GF-D8 (cell line): ENCODE data around the gene RCSD1.

Experiments
- DNase-seq: peaks from one replicate; lab custom pipeline; 2025; lab: John Stamatoyannopoulos, UW

The RCSD1 gene

DNA sequence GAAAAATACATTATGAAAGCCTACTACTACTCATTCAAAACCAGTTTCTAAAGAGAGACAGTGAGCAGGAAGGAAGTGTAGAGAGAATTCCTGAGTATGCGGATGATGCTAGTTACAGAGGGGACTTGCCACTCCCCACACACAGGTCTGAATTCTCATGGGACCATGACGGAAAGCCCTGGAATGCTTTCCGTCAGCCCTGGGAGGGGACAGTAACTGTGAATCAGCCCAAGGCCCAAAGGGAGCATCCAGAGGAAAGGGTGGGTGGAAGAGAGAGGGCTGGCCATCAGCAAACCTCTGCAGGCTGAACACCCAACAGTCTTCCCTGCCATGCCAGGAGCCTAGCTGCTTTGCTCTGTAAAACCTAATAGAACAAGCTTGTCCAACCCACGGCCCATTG is 36.4 kb downstream of the RCSD1 start:
- no peak for DNase-seq

DNA sequence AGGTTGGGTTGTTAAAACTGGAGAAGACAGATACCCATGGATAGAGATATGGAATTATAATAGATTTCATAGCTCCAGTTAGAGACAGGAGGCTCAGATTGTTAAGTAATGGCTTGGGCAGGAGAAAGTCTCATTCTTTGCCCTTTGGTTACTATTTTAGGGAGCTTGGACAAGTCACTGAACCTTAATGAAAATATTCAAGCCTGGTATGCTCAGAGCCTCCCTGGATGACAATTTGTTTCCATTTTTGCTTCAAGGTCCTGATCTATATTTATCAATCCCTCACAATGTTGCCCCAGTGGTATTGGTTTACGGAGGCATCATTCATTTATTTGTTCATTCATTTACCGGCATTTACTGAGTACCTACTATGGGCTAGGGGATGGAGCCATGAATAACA is 37.5 kb downstream of the RCSD1 start:
- DNase-seq = no peak

DNA sequence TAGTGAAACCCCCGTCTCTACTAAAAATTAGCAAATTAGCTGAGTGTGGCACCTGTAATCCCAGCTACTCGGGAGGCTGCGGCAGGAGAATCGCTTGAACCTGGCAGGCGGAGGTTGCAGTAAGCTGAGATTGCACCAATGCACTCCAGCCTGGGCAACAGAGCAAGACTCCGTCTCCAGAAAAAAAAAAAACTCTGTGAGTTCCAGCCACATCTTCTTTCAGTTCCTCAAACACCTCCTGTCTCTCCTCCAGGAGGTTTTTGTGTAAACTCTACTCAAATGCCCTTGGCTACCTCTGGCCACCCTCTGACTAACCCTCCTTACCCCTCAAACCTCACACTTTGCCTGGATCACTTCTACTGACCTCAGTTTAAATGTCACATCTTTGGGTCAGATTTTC is 38.1 kb downstream of the RCSD1 start:
- no peak for DNase-seq

DNA sequence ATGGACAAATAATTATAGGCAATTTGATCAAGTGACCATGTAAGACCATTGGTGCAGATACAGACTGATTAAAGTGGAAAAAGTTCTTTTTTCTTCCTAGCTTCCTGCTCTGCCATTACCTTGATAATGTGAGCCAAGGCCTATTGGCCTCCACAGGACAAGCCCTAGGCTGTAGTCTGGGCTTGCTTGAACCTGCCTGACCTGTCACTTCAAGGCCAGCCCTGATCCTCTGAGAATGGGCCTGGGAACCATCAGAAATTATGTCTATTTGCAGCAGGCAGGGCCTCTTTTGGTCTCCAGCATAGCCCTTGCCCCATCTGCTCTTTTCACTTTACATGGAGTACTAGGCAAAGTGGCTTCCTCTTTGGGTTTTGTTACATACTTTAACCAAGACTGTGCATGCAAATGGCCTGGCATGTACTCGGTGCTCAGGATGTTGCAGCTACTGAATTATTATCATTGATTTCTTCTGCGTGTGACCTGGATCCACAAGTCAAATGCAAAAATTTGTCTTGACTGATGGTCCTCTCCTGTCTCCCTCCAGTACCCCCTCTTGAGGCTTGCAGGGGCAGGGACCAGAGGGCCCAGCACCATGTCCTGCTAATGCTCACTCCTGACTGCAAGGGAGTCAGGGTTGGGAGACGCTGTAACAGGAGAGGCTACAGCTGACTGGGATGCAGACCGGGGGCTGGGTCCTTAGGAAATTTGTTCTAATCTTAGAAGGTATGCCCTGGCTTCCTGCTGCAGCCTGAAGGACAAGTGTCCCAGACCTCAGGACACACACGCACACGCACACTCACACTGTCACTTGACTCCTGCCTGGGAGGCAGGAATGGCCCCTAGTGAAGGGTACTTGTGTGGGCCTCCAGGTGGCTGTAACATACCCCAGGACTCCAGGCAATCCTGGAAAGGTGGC is 39.4 kb downstream of the RCSD1 start:
- peak; percentile 16 for DNase-seq

DNA sequence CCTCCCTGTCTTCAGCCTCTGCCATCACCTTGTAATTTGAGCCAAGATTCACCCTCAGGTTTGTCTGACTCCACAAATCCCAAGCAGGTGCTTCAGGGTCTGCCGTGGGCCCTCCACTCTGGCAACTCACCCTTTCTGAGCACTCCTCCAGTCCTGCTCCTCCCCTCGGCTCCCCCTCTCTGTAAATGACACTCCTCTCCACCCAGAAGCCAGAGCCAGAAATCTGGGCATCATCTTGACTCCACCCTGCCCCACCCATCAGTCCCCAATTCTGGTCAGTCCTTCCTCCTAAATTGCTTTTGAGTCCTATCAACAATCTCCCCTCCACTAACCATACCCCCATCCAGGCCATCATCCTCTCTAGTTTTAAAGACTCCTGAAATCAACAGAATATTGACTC is 40.5 kb downstream of the RCSD1 start:
- DNase-seq = no peak

DNA sequence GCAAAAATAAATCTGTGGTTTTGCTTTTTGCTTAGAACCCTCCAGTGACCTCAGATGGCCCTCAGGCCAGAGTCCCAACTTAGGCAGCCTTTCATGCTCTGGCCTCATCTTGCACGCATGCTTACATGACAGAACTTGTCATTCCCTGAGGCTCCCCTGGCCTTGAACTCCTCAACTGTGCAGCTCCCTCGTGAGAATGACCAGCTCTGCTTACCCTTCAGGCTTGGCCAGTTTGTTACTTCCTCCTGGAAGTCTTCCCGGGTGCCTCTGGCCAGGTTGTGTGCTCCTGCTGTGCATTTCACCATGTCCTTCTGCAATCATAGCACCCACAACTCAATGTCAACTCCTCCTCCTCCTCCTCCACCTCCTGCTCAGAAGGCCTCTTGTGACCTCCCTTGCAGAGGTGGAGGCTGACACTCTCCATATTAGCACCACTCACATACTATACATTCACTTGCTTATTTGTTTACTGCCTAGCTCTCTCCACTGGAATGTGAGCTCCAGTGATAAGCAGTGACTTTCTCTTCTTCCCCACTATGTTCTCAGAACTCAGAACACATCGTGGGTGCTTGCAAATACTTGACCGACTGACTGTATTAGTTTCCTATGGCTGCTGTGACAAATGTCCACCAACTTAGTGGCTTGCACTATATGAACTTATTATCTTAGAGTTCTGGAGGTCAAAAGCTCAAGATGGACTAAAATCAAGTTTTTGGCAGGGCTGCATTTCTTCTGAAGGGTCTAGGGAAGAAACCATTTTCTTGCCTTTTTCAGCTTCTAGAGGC is 41.9 kb downstream of the RCSD1 start:
- DNase-seq = peak; percentile 50

DNA sequence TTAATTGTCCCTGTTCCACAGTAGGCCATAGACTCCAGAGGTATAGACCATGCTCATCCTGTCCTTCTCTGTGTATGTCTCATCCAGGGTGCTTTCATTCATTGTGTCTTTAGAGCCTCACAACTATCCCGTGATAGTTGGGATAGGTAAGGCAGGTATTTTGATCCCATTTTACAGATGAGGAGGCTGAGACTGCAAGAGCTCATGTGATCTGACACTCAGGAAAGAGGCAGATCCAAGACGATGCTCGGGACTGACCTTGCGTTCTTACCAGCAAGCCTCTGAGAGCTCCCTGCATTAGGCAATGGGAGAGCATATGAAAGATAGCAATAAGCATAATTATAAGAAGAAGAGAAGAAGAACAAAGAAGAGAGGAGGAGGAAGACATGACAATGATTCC is 42.8 kb downstream of the RCSD1 start:
- no peak for DNase-seq

DNA sequence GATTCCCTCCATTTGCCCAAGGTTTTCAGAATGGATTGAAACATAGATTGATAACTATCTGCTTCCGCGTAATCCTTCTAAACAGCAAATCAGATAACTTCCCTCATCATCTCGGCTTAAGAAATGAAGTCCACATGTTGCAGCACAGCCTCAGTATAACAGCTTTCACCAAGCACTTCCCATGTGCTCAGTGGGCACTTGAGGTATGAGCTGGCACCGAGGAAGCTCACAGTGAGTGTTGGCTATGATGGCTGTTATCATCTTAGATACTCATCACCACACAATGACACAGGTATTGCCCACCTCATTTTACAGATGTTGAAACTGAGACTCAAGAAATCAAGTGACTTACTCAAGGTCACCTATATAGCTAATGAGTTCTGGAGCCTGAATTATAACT is 43.2 kb downstream of the RCSD1 start:
- DNase-seq = no peak

DNA sequence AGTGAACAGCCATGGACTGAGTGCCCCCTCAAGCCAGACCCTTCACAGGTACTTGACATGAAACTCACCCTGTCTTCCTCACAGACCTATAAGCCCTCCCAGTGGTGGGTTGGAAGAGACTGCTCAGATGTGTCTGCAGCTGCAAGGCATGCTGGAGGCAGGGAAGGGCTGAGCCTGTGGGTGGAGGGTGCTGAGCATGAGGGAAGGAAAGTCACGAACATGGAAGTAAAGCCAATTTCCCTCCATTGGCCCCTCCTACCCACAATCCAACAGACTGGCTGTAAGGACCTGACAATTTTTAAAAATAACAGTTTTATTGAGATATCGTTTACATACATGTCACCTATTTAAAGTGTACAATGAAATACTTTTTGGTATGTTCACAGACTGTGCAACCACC is 44.1 kb downstream of the RCSD1 start:
- no peak for DNase-seq

DNA sequence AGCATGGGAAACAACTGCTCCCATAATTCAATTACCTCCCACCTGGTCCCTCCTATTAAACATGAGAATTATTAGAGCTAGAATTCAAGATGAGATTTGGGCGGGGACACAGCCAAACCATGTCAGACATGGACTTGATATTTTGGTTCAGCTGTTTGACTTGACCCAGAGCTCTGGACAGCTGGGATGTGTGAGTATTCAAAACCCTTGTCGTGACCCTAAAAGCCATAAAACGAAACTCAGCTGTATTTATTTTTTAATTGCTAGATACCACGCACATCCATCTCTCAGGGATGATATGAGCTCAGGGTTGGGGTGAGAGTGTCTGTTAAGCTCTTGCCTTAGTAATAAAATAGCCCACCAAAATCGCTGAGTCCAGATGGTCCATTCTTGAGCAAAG is 45.4 kb downstream of the RCSD1 start:
- no peak for DNase-seq

DNA sequence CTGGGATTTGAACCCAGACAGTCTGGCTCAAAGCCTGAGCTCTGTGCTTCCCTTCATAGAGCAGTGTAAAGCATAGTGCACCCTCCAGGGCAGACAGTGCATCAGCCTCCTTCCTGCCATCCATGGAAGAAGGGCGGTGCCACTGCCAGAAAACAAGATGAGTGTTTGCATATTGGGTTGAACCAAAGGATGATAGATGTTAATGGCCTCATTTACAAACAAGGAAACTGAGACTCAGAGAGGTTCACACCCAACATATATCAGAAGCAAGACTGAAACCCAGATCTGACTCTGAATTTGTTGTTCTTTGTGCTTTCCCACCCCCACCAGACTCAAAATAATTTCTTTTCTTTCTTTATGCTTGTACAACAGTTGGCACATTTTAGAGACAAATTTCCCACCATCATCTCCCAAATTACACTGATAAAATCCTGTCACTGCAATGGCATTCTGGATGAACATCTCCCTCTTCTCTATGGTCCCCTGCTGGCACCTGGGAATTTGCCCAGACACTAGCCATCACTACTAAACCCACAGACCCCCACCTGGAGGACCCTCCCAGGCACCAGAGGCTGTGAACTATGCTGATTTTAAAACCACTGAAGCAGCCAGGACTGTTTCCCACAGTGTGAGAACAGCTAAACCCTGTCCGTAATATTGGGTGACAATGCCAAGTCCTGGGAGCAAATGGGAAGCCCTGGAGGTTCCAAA is 46.3 kb downstream of the RCSD1 start:
- no peak for DNase-seq

DNA sequence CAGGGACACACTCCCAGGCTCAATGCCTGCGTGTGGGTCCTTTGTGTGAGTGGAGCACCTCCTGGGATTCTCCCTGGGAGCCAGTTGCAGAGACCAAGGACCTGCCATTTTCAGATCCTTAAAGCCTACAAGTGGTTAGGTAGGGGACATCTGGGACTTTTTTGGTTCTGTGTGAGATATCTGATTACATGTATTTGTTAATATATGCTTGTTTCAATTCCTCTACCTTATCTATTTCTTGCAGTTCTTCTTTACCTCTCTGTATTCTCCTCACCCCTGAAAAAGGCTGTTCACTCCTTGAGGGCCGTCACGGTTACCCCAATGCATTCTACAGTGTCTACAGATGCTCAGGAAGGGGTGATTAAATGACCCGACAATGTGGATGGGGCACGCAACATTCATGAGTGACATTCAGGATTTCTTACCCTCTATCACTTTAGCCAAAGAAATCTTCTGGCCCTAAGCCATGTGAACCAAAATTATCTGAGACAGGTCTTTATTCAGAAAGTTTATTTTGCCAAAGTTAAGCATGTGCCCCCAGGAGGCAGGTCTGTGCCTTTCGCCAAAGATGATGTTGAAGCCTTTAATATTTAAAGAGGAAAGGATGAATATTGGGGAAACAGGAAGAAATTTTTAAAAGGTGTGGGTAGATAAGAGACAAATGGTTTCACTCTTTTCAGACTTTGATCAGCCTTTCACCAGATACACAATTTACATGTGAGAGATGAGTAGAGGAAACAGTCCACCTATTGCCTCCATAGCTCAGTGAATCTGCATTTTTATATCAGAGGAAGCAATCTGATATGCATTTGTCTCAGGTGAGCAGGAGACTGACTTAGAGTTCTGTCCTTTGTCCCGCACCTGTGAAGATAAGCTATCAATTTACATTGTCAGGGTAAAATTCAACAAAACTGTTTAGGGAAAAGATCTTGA is 47.1 kb downstream of the RCSD1 start:
- DNase-seq = no peak

DNA sequence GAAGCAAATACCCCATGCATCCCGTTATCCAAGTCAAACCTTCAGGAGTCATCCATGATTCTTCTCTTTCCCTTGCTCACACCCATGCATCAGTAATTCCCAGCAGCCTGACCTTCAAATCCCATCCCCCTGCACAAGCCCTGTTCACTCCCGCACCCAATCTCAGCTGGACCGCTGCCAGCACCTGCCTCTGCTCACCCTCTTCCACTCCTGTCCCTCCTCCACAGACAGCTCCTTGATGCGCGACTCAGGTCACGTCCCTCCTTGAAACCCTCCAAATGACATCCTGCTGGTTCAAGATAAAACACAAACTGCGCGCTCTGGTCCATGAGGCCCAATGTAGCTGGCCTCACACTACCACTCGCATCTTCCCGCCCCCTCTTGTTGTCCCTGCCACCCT is 48.4 kb downstream of the RCSD1 start:
- no peak for DNase-seq

DNA sequence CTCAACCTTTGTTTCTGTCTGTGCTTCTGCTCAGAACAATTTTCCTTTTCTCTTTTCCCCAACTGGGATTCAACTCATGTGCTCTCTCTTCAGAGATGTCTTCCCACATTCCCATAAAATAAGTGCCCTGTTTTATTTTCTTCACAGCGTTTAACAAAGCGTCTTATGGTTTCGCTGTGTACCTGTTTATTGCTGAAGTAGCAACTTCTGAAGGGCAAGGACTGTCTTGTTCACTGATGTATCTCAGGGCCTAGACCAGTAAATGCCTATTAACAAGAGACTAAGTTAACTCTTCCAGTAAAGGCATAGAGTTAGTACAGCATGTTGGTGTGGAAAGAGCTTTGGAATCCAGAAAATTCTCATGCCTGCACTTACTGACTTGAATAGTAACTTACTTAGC is 48.8 kb downstream of the RCSD1 start:
- no peak for DNase-seq

DNA sequence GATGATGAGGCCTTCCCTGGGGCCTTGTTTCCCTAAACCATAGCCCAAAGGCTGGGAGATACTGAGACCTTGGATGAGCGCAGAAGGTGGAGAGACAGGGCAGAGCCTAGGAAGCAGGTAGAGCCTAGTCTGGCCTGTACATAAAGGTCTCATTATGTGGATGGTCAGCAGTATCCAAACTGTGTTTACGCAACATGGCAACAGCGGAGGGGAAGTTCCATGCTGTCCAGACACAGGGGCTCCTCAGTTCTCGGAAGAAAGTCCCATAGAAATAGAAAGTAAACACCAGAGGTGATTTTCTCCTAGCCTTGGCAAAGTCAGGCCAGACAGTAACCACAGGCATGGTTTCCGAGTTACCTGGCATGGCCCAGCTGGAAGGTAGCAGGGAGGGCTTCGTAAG is 49.7 kb downstream of the RCSD1 start:
- no peak for DNase-seq

DNA sequence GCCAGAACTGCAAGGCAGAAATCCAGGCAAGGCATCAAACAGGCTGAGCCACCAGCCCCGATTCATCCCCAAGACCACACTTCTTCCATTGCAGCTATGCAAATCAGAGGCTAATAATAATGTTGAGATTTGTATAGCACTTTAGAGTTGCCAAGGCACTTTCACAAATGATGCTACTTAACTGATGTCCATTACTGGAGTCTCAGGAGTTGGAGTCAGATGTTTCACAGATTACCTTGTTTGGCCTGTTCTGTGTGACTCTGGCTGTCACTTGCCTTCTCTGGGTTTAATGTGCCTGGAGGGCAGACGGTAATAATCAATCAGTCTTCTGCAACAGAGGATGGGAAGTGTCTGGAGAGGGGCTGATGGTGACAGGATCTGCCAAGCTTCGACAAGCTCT is 51.0 kb downstream of the RCSD1 start:
- no peak for DNase-seq

DNA sequence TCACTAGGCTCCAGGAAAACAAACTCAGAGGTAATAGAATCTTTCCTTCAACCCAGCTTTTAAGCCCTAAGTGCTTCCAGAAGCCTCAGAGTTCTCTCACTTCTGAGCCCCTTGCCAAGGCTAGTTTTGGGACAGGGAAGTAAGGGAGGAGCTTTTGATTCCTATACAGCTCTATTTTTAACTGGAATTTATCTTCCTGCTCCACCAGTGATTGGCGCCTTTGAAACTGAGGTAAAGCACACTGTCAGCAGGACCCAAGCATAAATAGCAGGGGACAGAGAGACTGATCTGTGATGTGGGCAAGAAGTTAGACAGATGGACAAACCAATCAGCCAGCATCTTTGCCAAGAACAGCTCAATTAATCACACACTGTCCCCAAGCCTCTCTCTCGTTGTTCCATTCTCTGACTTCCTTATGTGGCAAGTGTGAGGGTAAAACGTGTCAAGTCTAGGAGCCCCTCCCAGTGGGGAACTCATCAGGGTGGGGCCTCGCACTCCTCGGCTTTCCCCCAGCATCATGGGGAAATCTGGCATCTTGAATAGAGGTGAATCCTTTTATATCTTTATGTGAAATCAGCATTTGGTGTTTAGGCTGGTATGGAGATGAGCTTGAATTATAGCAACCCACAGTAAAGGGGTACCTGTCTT is 51.5 kb downstream of the RCSD1 start:
- no peak for DNase-seq

DNA sequence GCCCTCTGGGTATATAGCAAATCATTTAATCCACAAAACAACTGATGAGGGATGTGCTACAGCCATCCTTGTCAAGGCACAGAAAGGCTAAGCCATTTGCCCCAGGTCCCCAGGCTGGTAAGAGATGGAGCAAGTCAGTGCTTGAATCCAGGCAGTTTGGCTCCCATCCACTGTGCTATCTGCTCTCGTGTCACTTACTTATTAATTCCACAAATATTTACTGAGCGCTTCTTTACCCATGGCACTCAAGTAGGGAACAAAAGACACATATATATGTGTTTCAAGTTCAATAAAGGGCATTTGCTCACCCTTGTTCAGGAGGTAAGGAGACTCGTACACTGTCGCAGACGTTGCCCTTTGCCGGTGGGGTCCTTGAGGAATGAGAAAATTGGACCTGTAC is 53.2 kb downstream of the RCSD1 start:
- DNase-seq = no peak

DNA sequence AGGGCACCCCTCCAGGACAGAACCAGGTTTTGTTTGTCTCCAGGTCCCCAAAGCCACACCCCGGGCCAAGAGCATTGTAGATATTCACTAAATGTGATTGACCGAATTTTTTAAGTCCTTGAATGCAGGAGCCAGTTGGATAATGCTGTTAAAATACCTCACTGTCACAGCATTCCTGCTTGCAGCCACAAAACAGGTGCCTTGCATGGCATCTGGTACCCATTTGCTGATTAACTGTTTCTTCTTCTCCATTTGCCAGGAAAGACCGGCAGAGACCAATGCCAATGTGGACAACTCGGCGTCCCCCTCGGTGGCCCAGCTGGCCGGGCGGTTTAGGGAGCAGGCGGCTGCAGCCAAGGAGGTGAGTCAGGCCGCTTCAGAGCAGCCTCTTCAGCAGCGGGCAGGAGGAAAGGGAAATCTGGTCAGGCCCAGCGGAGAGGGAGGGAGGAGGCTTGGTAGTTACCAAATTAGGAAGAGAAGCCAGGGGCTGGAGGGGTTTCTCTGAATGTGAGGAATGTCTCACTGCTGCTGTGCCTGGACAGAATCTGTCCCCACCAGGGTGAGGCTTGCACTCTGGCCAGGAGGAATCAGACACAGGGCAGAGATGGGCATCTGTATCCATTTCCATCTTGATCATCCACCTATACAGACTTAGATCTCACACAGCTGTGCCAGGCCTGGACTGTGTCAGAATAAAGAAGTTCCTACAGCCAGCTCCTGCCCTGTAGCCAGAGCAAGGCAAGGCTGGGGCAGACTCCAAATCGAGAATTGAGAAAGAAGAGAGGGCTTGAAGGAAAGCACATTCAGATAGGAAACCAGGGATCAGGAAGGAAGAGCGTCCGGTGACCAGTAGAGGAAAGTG is 53.8 kb downstream of the RCSD1 start:
- DNase-seq = no peak

DNA sequence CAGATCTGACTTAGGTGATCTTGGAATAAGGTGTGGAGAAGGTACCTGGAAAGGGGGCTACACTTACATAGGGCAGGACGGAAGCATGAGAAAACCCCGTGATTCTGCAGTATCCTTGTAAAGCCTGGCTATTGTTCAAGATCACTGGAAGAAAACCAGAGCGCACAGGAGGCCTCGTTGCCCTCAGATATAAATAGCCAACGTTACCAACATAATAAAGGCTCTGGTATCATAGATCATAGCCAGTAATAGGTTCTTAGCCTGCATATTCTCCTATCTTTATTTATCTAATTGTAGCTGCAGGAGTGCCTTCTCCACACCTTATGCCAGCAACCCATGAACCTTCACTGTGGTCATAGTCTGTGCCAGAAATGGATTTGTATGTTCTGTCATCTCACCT is 55.8 kb downstream of the RCSD1 start:
- DNase-seq = no peak
